Activated CD8-positive, alpha-beta memory T cell treated with anti-CD3 and anti-CD28 coated beads for 4 hours (primary cell): ENCODE data around the gene FRZB.

ENCODE experiments used
- DNase-seq, 2 donors: peaks; one replicate each; pipeline ENCODE4 v3.0.0-alpha.2; 2020; ENCODE audit warnings: low read depth in 2 of 2

The FRZB gene

DNA sequence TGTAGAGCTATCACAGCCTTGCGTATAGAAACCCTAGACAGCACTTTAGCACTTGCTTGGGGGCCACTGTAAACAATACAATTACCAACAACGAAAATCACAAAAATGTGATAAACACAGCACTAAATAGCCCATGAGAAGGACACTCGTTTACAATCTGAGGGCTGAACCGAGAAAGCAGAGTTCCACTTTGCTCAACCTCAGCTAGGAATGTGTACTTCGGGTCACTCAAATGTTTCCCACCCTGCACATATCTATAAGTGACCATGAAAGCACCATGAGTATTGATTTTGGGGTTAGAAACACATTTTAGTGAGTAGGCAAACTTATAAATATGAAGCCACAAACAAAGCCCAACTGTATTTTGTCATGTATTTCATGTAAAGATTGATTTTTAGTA, 62.3 kb downstream of the FRZB start:
- no peak for DNase-seq

GRCh38 chr2:182798736-182799135, 67.7 kb downstream of the FRZB start:
- no peak for DNase-seq

DNA sequence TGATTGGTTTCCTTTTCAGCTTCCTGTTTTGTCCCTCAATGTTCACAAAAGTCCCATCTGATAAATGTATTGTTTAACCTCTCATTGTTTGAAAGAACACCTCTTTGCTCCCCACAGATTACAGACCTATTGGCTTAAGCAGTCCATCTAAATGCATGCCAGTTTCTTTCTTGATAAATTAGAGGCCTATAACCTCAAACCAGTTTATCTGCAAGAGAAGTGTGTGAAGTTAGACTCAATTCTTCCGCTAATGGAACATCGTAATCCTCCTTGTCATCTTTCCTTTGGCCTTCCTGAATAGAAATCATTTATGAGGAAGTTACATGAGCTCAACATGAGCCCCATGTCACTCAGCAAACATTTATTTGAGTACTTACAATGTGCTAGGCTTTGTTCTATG, 74.0 kb downstream of the FRZB start:
- no peak for DNase-seq

- no peak for DNase-seq
Observed at GRCh38 chr2:182784777-182785176, 81.7 kb downstream of the FRZB start.

- no peak for DNase-seq
Observed at GRCh38 chr2:182784058-182784706, 82.3 kb downstream of the FRZB start.
